Spleen (tissue), 11 donors: ENCODE data around the gene GAS7. TPM values are rescaled to one million over a fixed set of nuclear protein-coding genes. Genes with fewer than 3 reads are reported as not detected.

Source experiments
- DNase-seq: peaks from one replicate; pipeline ENCODE4 v3.0.0-alpha.2; 2020
- H3K27ac ChIP-seq, 8 donors: fragments of 200-600 bp; sonication (generic) in 7 of 8; 1 replicate in 4 of 8; 2 replicates in 4 of 8; pipeline versions ENCODE4 v1.5.0 to v1.8.0; 2016 to 2021; ENCODE audit warnings: inconsistent platforms in 4 of 8, mild to moderate bottlenecking in 4 of 8, moderate library complexity in 1 of 8
- H3K27me3 ChIP-seq, 7 donors: fragments of 200-600 bp; sonication (generic) in 6 of 7; replicated peaks in 1 of 7; 1 replicate in 4 of 7; 2 replicates in 3 of 7; pipeline versions ENCODE4 v1.5.0 to v1.8.0; 2016 to 2021; ENCODE audit warnings: inconsistent platforms in 3 of 7, mild to moderate bottlenecking in 1 of 7
- H3K36me3 ChIP-seq, 6 donors: fragments of 200-600 bp; sonication (generic) in 5 of 6; 1 replicate in 4 of 6; 2 replicates in 2 of 6; pipeline versions ENCODE4 v1.5.0 to v1.8.0; 2016 to 2021; ENCODE audit warnings: inconsistent platforms in 2 of 6
- H3K4me1 ChIP-seq, 6 donors: fragments of 200-600 bp; sonication (generic) in 5 of 6; 1 replicate in 3 of 6; 2 replicates in 3 of 6; pipeline versions ENCODE4 v1.5.0 to v1.8.0; 2016 to 2021; ENCODE audit warnings: inconsistent platforms in 3 of 6
- H3K4me3 ChIP-seq, 8 donors: fragments of 200-600 bp; sonication (generic) in 7 of 8; 1 replicate in 4 of 8; 2 replicates in 4 of 8; pipeline versions ENCODE4 v1.5.0 to v1.8.0; 2016 to 2021; ENCODE audit warnings: inconsistent platforms in 4 of 8, mild to moderate bottlenecking in 4 of 8, moderate library complexity in 2 of 8
- H3K9me3 ChIP-seq, 8 donors: fragments of 200-600 bp; sonication (generic) in 7 of 8; 1 replicate in 4 of 8; 2 replicates in 4 of 8; pipeline versions ENCODE4 v1.5.0 to v1.8.0; 2016 to 2021; ENCODE audit warnings: inconsistent platforms in 4 of 8
- POLR2A ChIP-seq, 3 donors: fragments of 450-650 bp; IDR thresholded peaks; one replicate each; pipeline ENCODE4 v1.5.1; 2017; ENCODE audit warnings: antibody characterized with exemption in 3 of 3, mild to moderate bottlenecking in 1 of 3
- POLR2AphosphoS5 ChIP-seq, 3 donors: sonication (generic); formaldehyde crosslinking; IDR thresholded peaks; one replicate each; pipeline ENCODE4 v1.5.1; 2017; ENCODE audit warnings: antibody characterized with exemption in 3 of 3
- WGBS, 5 donors: extraction: QIAGEN DNeasy Blood & Tissue Kit in 3 of 5; methylation state at CpG; one replicate each; pipeline versions ENCODE4 v1.1.5 to v1.1.7; 2013 to 2018; 5-methylcytosine and 5-hydroxymethylcytosine counted together
- intact Hi-C: fragments of 100-400 bp; cut with DNase I; formaldehyde crosslinking; loops from one replicate; pipeline ENCODE4 v1.15.0; 2023; ENCODE audit warnings: low total_unique reads
- polyA plus RNA-seq, 3 donors: library from polyadenylated mRNA; stranded (reverse); fragments of 200-250 nt; gene quantifications; one replicate each; pipeline ENCODE4 v1.2.1, GENCODE V29; 2013
- total RNA-seq, 7 donors: library from RNA; depleted of rRNA in 3 of 7; stranded (reverse); fragments of >200 nt in 3 of 7; fragmentation: NEBNext Ultra II Directional in 4 of 7; extraction: Animal tissue kit (Norgen Biotek cat#: 25700) in 4 of 7; gene quantifications; one replicate each; pipeline versions ENCODE4 v1.1.0 to v1.2.1, GENCODE V29; 2016 to 2021
- TF ChIP-seq, protein P1 (sequence below), 11 experiments: fragments of 200-600 bp in 7 of 11; fragments of 450-650 bp in 4 of 11; sonication (generic) in 4 of 11; IDR thresholded peaks in 8 of 11; conservative IDR thresholded peaks in 3 of 11; 1 replicate in 7 of 11; 2 replicates in 4 of 11; pipeline versions ENCODE4 v1.4.0 to v1.8.0; 2016 to 2021; ENCODE audit warnings: antibody characterized with exemption in 11 of 11, inconsistent platforms in 4 of 11, mild to moderate bottlenecking in 1 of 11
- donor health status: healthy with polysubstance abuse.
- donor health status: DM: no; HTN: no; CAD: no; lungs with moderate emphysema.
- donor health status: DM: no; HTN: no; CAD: no.
- donor health status: Bipolar disorder and iron deficiency.
- donor health status: healthy.
- donor health status: DM: no; HTN: no; CAD: no.
- donor health status: DM: yes; HTN: yes; CAD: no.

Gene GAS7
- total and polyA plus RNA-seq, 10 donors = 4.1 to 127 (median 60.9) TPM

DNA sequence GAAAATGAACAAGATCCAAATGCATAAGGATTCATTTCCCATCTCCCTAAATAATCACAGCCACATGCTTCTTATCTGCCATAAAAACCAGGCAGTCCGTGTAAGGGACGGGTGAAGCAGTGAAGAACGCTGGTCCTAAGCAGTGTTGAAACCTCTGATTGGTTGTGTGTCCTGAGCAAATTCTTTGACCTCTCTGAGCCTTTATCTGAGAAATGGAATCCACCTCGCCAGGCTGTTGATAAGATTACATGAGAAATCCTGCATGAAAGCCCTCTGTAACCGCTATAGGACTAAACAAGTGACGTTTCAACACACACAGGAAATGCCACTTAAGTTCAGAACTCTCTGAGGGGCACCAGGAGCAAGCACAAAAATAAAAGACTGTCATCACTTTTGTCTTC lies 26.8 kb downstream of the GAS7 start:
- Histone ChIP-seq H3K36me3 (no peaks in the 10 kb centered on the region), H3K4me1 (peaks cover 7 to 68% (median 31%) of the 10 kb centered on the region in 6 donors), H3K9me3 (no peaks in the 10 kb centered on the region), H3K27me3 (no peaks in the 10 kb centered on the region), H3K4me3 (no peak overlapping the region), H3K27ac (peak overlapping the region in 7 of 8 donors; percentile 0 to 76 (median 61))
- 8 to 22% (median 13%) methylated on average over 6 of the region's 6 CpGs for WGBS, 5 donors
- TF ChIP-seq POLR2AphosphoS5 (IDR thresholded peaks at IDR 0.05) (no peak), POLR2A (IDR thresholded peaks at IDR 0.05) (no peak)
- TF ChIP-seq, protein P1, sequence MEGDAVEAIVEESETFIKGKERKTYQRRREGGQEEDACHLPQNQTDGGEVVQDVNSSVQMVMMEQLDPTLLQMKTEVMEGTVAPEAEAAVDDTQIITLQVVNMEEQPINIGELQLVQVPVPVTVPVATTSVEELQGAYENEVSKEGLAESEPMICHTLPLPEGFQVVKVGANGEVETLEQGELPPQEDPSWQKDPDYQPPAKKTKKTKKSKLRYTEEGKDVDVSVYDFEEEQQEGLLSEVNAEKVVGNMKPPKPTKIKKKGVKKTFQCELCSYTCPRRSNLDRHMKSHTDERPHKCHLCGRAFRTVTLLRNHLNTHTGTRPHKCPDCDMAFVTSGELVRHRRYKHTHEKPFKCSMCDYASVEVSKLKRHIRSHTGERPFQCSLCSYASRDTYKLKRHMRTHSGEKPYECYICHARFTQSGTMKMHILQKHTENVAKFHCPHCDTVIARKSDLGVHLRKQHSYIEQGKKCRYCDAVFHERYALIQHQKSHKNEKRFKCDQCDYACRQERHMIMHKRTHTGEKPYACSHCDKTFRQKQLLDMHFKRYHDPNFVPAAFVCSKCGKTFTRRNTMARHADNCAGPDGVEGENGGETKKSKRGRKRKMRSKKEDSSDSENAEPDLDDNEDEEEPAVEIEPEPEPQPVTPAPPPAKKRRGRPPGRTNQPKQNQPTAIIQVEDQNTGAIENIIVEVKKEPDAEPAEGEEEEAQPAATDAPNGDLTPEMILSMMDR (IDR thresholded peaks at IDR 0.05 in 8 of 11, conservative IDR thresholded peaks at IDR 0.05 in 3 of 11) = no peak
- intact Hi-C loops = no loop called here
- no peak for DNase-seq

DNA sequence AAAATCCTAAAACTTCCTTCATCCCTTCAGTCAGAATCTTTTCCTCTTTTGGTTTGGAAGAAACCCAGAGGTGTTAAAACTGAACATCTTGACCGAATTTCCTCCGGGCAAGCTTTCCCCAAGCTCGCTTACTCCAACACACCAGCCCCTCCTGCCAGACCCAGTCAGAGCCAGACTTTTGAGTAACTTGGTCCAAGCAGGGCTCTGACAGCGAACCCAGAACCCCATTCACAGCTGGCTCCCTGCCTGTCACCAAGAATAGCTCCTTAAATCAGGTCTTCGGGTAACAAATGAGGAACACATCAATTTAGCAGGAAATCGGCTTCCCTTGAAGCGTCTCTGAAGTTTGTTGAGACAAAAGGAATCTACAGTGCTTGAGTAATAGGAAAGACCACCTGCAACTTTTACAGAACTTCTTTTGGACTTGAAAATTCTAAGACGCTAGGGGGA lies 27.3 kb downstream of the GAS7 start:
- no peaks in the 10 kb centered on the region for H3K9me3 ChIP-seq
- no peaks in the 10 kb centered on the region for H3K36me3 ChIP-seq
- DNase-seq = no peak
- intact Hi-C loops = no loop called here
- peak overlapping the region in 7 of 8 donors; percentile 0 to 76 (median 61) for H3K27ac ChIP-seq
- H3K27me3 ChIP-seq = no peaks in the 10 kb centered on the region
- TF ChIP-seq POLR2AphosphoS5 (IDR thresholded peaks at IDR 0.05) = no peak
- TF ChIP-seq POLR2A (IDR thresholded peaks at IDR 0.05) = no peak
- TF ChIP-seq, protein P1 (IDR thresholded peaks at IDR 0.05 in 8 of 11, conservative IDR thresholded peaks at IDR 0.05 in 3 of 11) = no peak
- 22 to 40% (median 27%) methylated on average over 8 of the region's 8 CpGs for WGBS, 5 donors
- no peak overlapping the region for H3K4me3 ChIP-seq
- H3K4me1 ChIP-seq = peaks cover 5 to 68% (median 34%) of the 10 kb centered on the region in 6 donors

DNA sequence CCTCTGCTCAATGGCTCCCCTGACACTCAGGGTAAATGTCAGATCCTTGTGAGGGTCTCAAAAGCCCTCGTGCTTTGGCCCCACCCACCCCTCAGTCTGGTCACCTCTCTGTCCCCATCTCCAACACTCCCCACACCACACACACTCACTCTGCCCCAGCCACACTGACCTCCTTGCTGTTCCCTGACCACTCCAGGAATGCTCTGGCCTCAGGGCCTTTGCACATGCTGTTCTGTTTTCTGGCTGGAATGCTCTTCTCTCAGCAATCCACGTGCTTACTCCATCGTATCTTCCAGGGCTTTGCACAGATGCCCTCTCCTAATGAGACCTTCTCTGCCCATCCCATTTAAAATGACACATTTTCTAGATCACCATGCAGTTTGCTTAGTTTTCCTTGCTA lies 28.2 kb downstream of the GAS7 start:
- no peaks in the 10 kb centered on the region for H3K27me3 ChIP-seq
- intact Hi-C loops = no loop called here
- peak overlapping the region in 1 of 8 donors; percentile 74 for H3K27ac ChIP-seq
- TF ChIP-seq POLR2A (IDR thresholded peaks at IDR 0.05) (no peak), POLR2AphosphoS5 (IDR thresholded peaks at IDR 0.05) (no peak)
- TF ChIP-seq, protein P1 (IDR thresholded peaks at IDR 0.05 in 8 of 11, conservative IDR thresholded peaks at IDR 0.05 in 3 of 11) = no peak
- no peaks in the 10 kb centered on the region for H3K36me3 ChIP-seq
- no peak for DNase-seq
- H3K4me3 ChIP-seq = no peak overlapping the region
- no peaks in the 10 kb centered on the region for H3K9me3 ChIP-seq
- WGBS, 5 donors = 81 to 92% (median 90%) methylated on average over 3 of the region's 3 CpGs
- H3K4me1 ChIP-seq = peaks cover 5 to 73% (median 41%) of the 10 kb centered on the region in 6 donors

DNA sequence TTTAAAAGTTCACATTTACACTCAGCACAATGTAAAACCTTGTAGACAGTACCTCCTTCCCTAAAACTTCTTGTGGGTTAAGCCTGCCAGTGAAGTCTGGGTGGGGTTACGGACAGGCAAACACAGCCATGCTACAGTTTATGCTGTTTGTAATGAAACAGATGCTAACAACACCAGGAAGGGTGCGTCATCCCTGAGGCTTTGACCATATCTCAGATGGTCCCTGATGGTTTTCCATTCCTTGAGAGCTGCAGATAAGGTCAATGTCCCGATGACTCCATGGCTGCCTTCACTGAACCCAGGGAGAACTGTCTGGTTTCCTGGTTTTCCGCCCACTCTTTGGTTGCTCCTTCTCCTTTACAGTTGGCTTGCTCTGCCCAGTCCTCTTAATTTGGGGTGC lies 29.1 kb downstream of the GAS7 start:
- intact Hi-C loops = no loop called here
- Histone ChIP-seq H3K9me3 (no peaks in the 10 kb centered on the region), H3K4me1 (peaks cover 5 to 74% (median 44%) of the 10 kb centered on the region in 6 donors), H3K27ac (no peak overlapping the region), H3K36me3 (no peaks in the 10 kb centered on the region), H3K4me3 (no peak overlapping the region), H3K27me3 (no peaks in the 10 kb centered on the region)
- WGBS, 5 donors = 79 to 90% (median 82%) methylated on average over 4 of the region's 4 CpGs
- DNase-seq = no peak
- TF ChIP-seq POLR2AphosphoS5 (IDR thresholded peaks at IDR 0.05) = no peak
